ENCODE measurements around the gene KBTBD8. TPM values are rescaled to one million over a fixed set of nuclear protein-coding genes. Genes with fewer than 3 reads are reported as not detected.

Gene KBTBD8
- total and polyA plus RNA-seq, 4 donors = 0.08 to 14.2 (median 1.3) TPM

DNA sequence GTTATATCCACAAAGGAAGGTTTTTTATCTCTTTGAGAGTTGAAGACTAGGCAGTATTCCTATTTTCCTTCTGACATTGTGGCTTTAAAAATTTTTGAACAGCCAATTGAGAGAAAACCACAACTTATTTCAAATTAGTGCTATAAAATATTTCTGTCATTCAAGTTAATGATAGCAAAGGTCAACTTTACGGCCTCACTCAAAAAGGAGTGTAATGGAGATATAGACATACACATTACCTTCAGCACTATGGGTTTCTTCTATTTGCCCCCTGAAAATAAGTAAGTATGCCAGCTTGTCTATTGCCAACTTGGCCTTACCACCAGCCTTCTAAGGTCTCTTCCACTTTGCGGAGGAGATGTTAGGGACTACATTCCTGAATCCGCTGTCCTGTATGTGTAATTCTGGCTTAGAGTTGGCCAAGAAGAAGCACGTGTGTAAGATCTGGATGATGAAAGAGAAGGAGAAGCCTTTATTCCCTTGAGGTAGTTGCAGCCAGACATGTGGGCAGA is 44.1 kb upstream of the KBTBD8 start (continued):
- TF ChIP-seq, protein P1, sequence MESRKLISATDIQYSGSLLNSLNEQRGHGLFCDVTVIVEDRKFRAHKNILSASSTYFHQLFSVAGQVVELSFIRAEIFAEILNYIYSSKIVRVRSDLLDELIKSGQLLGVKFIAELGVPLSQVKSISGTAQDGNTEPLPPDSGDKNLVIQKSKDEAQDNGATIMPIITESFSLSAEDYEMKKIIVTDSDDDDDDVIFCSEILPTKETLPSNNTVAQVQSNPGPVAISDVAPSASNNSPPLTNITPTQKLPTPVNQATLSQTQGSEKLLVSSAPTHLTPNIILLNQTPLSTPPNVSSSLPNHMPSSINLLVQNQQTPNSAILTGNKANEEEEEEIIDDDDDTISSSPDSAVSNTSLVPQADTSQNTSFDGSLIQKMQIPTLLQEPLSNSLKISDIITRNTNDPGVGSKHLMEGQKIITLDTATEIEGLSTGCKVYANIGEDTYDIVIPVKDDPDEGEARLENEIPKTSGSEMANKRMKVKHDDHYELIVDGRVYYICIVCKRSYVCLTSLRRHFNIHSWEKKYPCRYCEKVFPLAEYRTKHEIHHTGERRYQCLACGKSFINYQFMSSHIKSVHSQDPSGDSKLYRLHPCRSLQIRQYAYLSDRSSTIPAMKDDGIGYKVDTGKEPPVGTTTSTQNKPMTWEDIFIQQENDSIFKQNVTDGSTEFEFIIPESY (IDR thresholded peaks at IDR 0.05) = no peak

DNA sequence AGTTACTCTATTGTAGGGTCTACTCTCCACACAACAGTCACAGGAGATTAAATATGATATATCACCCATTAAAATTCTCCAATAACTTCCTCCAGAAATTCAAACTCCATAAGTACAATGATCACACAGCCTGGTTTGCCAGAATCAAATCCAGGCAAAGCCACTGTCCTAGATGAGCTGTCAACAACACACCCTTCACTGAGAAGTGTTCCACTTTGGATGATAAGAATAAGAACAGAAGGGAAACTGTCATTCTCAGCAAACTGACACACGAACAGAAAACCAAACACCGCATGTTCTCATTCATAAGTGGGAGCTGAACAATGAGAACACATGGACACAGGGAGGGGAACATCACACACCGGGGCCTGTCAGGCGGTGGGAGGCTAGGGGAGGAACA is 41.4 kb upstream of the KBTBD8 start:
- H3K4me3 ChIP-seq (ENCODE audit: low read depth in 1 of 3, low read length in 3 of 3) = no peak overlapping the region
- no peak for DNase-seq (ENCODE audit: low spot score)
- TF ChIP-seq, protein P2, sequence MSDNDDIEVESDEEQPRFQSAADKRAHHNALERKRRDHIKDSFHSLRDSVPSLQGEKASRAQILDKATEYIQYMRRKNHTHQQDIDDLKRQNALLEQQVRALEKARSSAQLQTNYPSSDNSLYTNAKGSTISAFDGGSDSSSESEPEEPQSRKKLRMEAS (IDR thresholded peaks at IDR 0.05) = no peak
- TF ChIP-seq, protein P1 (IDR thresholded peaks at IDR 0.05) = no peak
- TF ChIP-seq GABPA (IDR thresholded peaks at IDR 0.05 in 1 of 2, conservative IDR thresholded peaks at IDR 0.05 in 1 of 2) = no peak
- TF ChIP-seq SP1 (IDR thresholded peaks at IDR 0.05) = no peak
- TF ChIP-seq YY1 (IDR thresholded peaks at IDR 0.05) = no peak
- TF ChIP-seq RAD21 (IDR thresholded peaks at IDR 0.05) = no peak
- no peak for TF ChIP-seq RXRA (IDR thresholded peaks at IDR 0.05)
- TF ChIP-seq JUND (IDR thresholded peaks at IDR 0.05) = no peak
- no peak for TF ChIP-seq NR2F2 (IDR thresholded peaks at IDR 0.05)
- TF ChIP-seq, protein P3, sequence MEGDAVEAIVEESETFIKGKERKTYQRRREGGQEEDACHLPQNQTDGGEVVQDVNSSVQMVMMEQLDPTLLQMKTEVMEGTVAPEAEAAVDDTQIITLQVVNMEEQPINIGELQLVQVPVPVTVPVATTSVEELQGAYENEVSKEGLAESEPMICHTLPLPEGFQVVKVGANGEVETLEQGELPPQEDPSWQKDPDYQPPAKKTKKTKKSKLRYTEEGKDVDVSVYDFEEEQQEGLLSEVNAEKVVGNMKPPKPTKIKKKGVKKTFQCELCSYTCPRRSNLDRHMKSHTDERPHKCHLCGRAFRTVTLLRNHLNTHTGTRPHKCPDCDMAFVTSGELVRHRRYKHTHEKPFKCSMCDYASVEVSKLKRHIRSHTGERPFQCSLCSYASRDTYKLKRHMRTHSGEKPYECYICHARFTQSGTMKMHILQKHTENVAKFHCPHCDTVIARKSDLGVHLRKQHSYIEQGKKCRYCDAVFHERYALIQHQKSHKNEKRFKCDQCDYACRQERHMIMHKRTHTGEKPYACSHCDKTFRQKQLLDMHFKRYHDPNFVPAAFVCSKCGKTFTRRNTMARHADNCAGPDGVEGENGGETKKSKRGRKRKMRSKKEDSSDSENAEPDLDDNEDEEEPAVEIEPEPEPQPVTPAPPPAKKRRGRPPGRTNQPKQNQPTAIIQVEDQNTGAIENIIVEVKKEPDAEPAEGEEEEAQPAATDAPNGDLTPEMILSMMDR (IDR thresholded peaks at IDR 0.05; ENCODE audit: low read depth, low read length, missing input control) = no peak
- TF ChIP-seq, protein P4, sequence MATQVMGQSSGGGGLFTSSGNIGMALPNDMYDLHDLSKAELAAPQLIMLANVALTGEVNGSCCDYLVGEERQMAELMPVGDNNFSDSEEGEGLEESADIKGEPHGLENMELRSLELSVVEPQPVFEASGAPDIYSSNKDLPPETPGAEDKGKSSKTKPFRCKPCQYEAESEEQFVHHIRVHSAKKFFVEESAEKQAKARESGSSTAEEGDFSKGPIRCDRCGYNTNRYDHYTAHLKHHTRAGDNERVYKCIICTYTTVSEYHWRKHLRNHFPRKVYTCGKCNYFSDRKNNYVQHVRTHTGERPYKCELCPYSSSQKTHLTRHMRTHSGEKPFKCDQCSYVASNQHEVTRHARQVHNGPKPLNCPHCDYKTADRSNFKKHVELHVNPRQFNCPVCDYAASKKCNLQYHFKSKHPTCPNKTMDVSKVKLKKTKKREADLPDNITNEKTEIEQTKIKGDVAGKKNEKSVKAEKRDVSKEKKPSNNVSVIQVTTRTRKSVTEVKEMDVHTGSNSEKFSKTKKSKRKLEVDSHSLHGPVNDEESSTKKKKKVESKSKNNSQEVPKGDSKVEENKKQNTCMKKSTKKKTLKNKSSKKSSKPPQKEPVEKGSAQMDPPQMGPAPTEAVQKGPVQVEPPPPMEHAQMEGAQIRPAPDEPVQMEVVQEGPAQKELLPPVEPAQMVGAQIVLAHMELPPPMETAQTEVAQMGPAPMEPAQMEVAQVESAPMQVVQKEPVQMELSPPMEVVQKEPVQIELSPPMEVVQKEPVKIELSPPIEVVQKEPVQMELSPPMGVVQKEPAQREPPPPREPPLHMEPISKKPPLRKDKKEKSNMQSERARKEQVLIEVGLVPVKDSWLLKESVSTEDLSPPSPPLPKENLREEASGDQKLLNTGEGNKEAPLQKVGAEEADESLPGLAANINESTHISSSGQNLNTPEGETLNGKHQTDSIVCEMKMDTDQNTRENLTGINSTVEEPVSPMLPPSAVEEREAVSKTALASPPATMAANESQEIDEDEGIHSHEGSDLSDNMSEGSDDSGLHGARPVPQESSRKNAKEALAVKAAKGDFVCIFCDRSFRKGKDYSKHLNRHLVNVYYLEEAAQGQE (IDR thresholded peaks at IDR 0.05) = no peak
- no peak for TF ChIP-seq HNF4A (conservative IDR thresholded peaks at IDR 0.05)
- TF ChIP-seq, protein P5, sequence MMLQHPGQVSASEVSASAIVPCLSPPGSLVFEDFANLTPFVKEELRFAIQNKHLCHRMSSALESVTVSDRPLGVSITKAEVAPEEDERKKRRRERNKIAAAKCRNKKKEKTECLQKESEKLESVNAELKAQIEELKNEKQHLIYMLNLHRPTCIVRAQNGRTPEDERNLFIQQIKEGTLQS (IDR thresholded peaks at IDR 0.05) = no peak
- no peak for TF ChIP-seq HNF4G (IDR thresholded peaks at IDR 0.05)
- no peak for TF ChIP-seq FOXA2 (IDR thresholded peaks at IDR 0.05)
- TF ChIP-seq TAF1 (conservative IDR thresholded peaks at IDR 0.05) = no peak
- TF ChIP-seq EGR1 (IDR thresholded peaks at IDR 0.05; ENCODE audit: low read depth in 2 of 2) = no peak
- no peak for TF ChIP-seq FOXA1 (IDR thresholded peaks at IDR 0.05)
- H3K9ac ChIP-seq (ENCODE audit: low read depth in 1 of 2, low read length in 2 of 2) = no peak overlapping the region
- no peaks in the 10 kb centered on the region for H3K9me3 ChIP-seq (ENCODE audit: control insufficient read depth in 4 of 4, low read length in 3 of 4)
- H3K27me3 ChIP-seq (ENCODE audit: control insufficient read depth in 4 of 4, insufficient read depth in 4 of 4, low read length in 3 of 4) = peaks cover 0 to 3% (median 0%) of the 10 kb centered on the region in 4 donors
- 94% methylated on average over 4 of the region's 4 CpGs for WGBS
- H3K36me3 ChIP-seq (ENCODE audit: control insufficient read depth in 4 of 4, insufficient read depth in 3 of 4, low read depth in 1 of 4, low read length in 3 of 4) = no peaks in the 10 kb centered on the region
- H3K27ac ChIP-seq (ENCODE audit: low read depth in 1 of 2, low read length in 2 of 2) = no peak overlapping the region
- H3K4me1 ChIP-seq (ENCODE audit: control insufficient read depth in 4 of 4, insufficient read depth in 4 of 4, low read length in 3 of 4) = no peaks in the 10 kb centered on the region
